ENCODE measurements around the gene MIEN1.

- TF ChIP-seq CTCF (IDR thresholded peaks at IDR 0.05) (no peak), EZH2phosphoT487 (IDR thresholded peaks at IDR 0.05) (no peak)
Observed at GRCh38 chr17:39744075-39744835, 13.9 kb upstream of the MIEN1 start.

All from neural progenitor cell (in vitro differentiated cells).